ENCODE results near the gene SORL1. TPM values are rescaled to one million over a fixed set of nuclear protein-coding genes. Genes with fewer than 3 reads are reported as not detected.
A peak's percentile ranks its signal among the peaks of the same experiment; 100 is the strongest.

Gene SORL1
- total RNA-seq, 1 donor from 2014 or later, result 46.0 TPM

DNA sequence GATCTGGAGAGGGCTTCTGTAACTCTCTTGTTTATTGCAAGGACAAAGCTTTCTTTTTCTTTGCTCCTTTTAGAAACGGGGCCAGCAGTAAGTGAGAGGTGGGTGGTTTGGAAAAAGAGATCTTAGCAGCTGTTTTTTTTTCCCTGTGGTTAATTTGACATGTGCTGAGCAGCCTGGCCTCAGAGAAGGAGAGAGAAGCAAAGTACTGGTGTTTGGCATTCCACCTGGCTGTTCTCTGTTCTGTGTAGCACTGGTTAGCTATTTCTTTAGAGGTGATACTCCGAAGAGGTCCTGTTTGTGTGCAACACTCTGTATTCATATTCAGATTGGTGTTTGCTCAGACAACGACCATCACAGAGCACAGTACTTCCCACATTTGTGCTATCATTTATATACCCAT, 81.5 kb downstream of the SORL1 start:
- Histone ChIP-seq H4K20me1 (ENCODE audit: low read depth) (no peaks in the 10 kb centered on the region), H3K9ac (no peak overlapping the region), H3K36me3 (peaks cover 8% of the 10 kb centered on the region), H3K4me2 (no peak overlapping the region), H3K4me3 (no peak overlapping the region), H2AFZ (replicated peaks) (no peak overlapping the region), H3K27me3 (no peaks in the 10 kb centered on the region), H3K79me2 (ENCODE audit: low read depth) (no peaks in the 10 kb centered on the region), H3F3A (ENCODE audit: low read depth) (peaks cover 4% of the 10 kb centered on the region), H3K9me3 (ENCODE audit: low read depth) (no peaks in the 10 kb centered on the region), H3K4me1 (peaks cover 7% of the 10 kb centered on the region), H3K27ac (no peak overlapping the region)
- DNase-seq (ENCODE audit: low spot score), result no peak
- peaks cover 14% of the 10 kb centered on the region for H3K36me3 Mint-ChIP-seq
- H3K9me3 Mint-ChIP-seq, result peaks cover 15% of the 10 kb centered on the region
- TF ChIP-seq, protein P1, sequence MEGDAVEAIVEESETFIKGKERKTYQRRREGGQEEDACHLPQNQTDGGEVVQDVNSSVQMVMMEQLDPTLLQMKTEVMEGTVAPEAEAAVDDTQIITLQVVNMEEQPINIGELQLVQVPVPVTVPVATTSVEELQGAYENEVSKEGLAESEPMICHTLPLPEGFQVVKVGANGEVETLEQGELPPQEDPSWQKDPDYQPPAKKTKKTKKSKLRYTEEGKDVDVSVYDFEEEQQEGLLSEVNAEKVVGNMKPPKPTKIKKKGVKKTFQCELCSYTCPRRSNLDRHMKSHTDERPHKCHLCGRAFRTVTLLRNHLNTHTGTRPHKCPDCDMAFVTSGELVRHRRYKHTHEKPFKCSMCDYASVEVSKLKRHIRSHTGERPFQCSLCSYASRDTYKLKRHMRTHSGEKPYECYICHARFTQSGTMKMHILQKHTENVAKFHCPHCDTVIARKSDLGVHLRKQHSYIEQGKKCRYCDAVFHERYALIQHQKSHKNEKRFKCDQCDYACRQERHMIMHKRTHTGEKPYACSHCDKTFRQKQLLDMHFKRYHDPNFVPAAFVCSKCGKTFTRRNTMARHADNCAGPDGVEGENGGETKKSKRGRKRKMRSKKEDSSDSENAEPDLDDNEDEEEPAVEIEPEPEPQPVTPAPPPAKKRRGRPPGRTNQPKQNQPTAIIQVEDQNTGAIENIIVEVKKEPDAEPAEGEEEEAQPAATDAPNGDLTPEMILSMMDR (IDR thresholded peaks at IDR 0.05), result no peak
- TF ChIP-seq EZH2 (IDR thresholded peaks at IDR 0.05) (no peak), EZH2phosphoT487 (IDR thresholded peaks at IDR 0.05) (no peak)
- peaks cover 7% of the 10 kb centered on the region for H3K4me1 Mint-ChIP-seq
- no peak overlapping the region for H3K4me3 Mint-ChIP-seq
- H3K27ac Mint-ChIP-seq, result no peak overlapping the region
- peaks cover 3% of the 10 kb centered on the region for H3K27me3 Mint-ChIP-seq (ENCODE audit: insufficient read depth, low read depth)

DNA sequence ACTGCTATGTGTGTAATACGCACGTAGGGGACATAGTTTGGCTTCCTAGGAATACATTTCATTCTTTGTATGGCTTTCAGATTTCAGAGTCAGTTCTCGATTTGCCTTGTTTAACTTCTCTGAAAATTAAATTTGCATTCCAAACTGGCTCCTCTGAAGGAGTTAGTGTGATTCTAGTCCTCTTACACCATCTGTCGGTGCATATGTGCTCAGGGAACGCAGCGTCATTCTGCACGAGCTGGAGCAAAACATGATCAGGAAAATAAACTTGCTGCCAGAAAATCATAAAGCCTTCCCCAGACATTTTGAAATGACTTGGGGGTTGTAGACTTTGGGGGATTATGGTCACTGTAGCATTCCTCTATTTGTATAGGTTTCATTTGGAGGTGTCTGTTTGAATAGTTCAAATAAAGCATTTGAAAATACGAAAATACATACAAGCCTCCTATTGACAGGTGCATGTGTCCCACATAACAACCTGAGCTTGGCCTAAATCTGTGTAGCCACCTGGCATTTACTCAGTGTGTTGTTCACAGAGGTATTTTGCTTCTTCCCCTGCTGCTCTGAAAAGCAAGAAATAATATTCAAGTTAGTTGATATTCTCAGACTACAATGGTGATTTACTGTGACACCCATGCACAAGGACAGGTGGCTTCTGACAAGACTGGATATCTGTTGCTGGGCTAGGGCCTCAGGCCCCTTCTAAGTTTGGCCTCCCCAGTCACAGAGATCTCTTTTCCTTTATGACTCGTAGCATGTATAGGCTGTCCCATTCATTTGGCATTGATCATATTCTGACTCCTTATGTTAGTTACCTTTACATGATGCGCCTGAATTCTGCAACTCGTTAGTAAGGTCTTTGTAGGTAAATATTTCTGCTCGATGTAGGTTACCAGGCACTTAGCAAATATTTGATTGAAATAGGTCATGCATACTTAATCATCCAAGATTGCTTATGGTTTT, 82.3 kb downstream of the SORL1 start:
- no peak overlapping the region for H3K4me3 Mint-ChIP-seq
- TF ChIP-seq, protein P1 (IDR thresholded peaks at IDR 0.05), result no peak
- TF ChIP-seq EZH2 (IDR thresholded peaks at IDR 0.05) (no peak), EZH2phosphoT487 (IDR thresholded peaks at IDR 0.05) (no peak)
- Histone ChIP-seq H3K4me3 (no peak overlapping the region), H2AFZ (replicated peaks) (no peak overlapping the region), H3F3A (ENCODE audit: low read depth) (peaks cover 4% of the 10 kb centered on the region), H3K9me3 (ENCODE audit: low read depth) (no peaks in the 10 kb centered on the region), H3K4me2 (no peak overlapping the region), H3K9ac (no peak overlapping the region), H3K27me3 (no peaks in the 10 kb centered on the region), H3K27ac (no peak overlapping the region), H4K20me1 (ENCODE audit: low read depth) (no peaks in the 10 kb centered on the region), H3K4me1 (peaks cover 7% of the 10 kb centered on the region), H3K36me3 (peaks cover 7% of the 10 kb centered on the region), H3K79me2 (ENCODE audit: low read depth) (peaks cover 3% of the 10 kb centered on the region)
- H3K36me3 Mint-ChIP-seq, result peaks cover 17% of the 10 kb centered on the region
- peaks cover 14% of the 10 kb centered on the region for H3K9me3 Mint-ChIP-seq
- no peak for DNase-seq (ENCODE audit: low spot score)
- peaks cover 7% of the 10 kb centered on the region for H3K4me1 Mint-ChIP-seq
- peak overlapping the region; percentile 21 for H3K27ac Mint-ChIP-seq
- peaks cover 3% of the 10 kb centered on the region for H3K27me3 Mint-ChIP-seq (ENCODE audit: insufficient read depth, low read depth)

DNA sequence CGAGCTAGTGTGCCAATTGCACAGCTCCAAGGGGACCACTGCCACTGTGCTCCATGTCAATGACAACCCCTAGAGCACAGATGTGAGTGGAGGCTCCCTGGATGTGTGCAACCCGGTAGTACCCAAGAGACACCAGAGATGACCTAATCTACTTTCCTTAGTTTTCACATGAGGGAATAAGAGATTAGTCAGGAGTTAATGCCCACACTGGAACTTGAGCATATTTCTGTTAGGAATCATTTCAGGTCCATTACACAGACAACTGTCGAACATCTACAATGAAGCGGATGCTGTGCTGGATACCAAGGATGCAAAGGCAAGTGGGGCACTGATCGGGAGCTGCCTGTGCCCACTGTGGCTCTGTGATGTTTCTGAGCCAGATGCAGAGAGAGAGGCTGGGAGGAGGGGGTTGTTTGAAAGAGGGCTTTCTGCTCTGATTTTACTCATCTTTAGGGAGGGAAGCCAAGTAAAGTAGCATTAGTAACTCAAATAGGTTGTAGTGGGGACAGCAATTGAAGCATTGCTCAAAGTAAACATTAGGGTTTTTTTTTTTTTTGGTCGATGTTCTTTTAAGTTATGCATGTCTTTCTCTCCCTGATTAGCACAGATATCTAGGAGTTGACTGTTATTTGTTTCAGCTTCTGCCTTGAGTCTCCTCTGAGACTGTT, 83.1 kb downstream of the SORL1 start:
- Histone ChIP-seq H3K9ac (no peak overlapping the region), H3K4me3 (no peak overlapping the region), H3K79me2 (ENCODE audit: low read depth) (peaks cover 3% of the 10 kb centered on the region), H3K9me3 (ENCODE audit: low read depth) (no peaks in the 10 kb centered on the region), H3K27me3 (no peaks in the 10 kb centered on the region), H3K27ac (no peak overlapping the region), H3K4me2 (no peak overlapping the region), H4K20me1 (ENCODE audit: low read depth) (no peaks in the 10 kb centered on the region), H3K36me3 (peaks cover 8% of the 10 kb centered on the region), H3F3A (ENCODE audit: low read depth) (peaks cover 4% of the 10 kb centered on the region), H2AFZ (replicated peaks) (no peak overlapping the region), H3K4me1 (peaks cover 7% of the 10 kb centered on the region)
- no peak overlapping the region for H3K27ac Mint-ChIP-seq
- H3K36me3 Mint-ChIP-seq, result peaks cover 15% of the 10 kb centered on the region
- H3K4me3 Mint-ChIP-seq, result no peak overlapping the region
- peaks cover 3% of the 10 kb centered on the region for H3K27me3 Mint-ChIP-seq (ENCODE audit: insufficient read depth, low read depth)
- DNase-seq (ENCODE audit: low spot score), result no peak
- TF ChIP-seq, protein P1 (IDR thresholded peaks at IDR 0.05), result no peak
- TF ChIP-seq EZH2 (IDR thresholded peaks at IDR 0.05), result no peak
- no peak for TF ChIP-seq EZH2phosphoT487 (IDR thresholded peaks at IDR 0.05)
- peaks cover 8% of the 10 kb centered on the region for H3K9me3 Mint-ChIP-seq
- H3K4me1 Mint-ChIP-seq, result peaks cover 7% of the 10 kb centered on the region
